SK-N-SH (cell line): ENCODE data around the gene CTNNA3. TPM values are rescaled to one million over a fixed set of nuclear protein-coding genes. Genes with fewer than 3 reads are reported as not detected.

Experiments used
- CTCF ChIA-PET: fragments of 300-600, 350-600 bp; formaldehyde crosslinking; extraction: SDS; loops from one replicate; lab custom pipeline; 2021; lab: Yijun Ruan, JAX
- POLR2A ChIA-PET: fragments of 350-600 bp; sonication (Branson Sonifier 250); formaldehyde crosslinking; extraction: SDS; loops from one replicate; lab custom pipeline; 2020; ENCODE audit warnings: antibody characterized with exemption, inconsistent platforms; lab: Yijun Ruan, JAX
- DNase-seq: peaks from one replicate; pipeline ENCODE4 v3.0.0; 2012
- H2AFZ ChIP-seq: fragments of 200-600 bp; sonication (generic); 2 replicates; pipeline ENCODE4 v1.8.1; 2016; ENCODE audit warnings: antibody characterized with exemption, mild to moderate bottlenecking, low read depth
- H3F3A ChIP-seq: fragments of 200-600 bp; sonication (generic); replicated peaks from 2 replicates; pipeline ENCODE3; 2016; ENCODE audit warnings: antibody characterized with exemption, mild to moderate bottlenecking; ENCODE audit not compliant: insufficient read depth
- H3K27ac ChIP-seq, 2 experiments: fragments of 200-500 bp in 1 of 2; fragments of 200-600 bp in 1 of 2; sonication (Bioruptor generic) in 1 of 2; sonication (generic), shearing (Covaris generic) in 1 of 2; 2 replicates each; pipeline versions ENCODE4 v1.5.1 to v1.6.1; 2014 to 2016; ENCODE audit warnings: low read depth in 2 of 2, inconsistent platforms in 1 of 2, low read length in 1 of 2, mild to moderate bottlenecking in 1 of 2, mixed read lengths in 1 of 2
- H3K27me3 ChIP-seq: fragments of 200-600 bp; sonication (generic), shearing (Covaris generic); 2 replicates; pipeline ENCODE4 v1.6.1; 2016; ENCODE audit warnings: mixed run types; ENCODE audit not compliant: insufficient read depth
- H3K36me3 ChIP-seq, 2 experiments: fragments of 200-500 bp in 1 of 2; fragments of 200-600 bp in 1 of 2; sonication (Bioruptor generic) in 1 of 2; sonication (generic) in 1 of 2; replicated peaks in 1 of 2; 2 replicates each; pipeline versions ENCODE3 to v1.5.1; 2014 to 2016; ENCODE audit warnings: low read length in 1 of 2, mild to moderate bottlenecking in 1 of 2; ENCODE audit not compliant: insufficient read depth in 2 of 2, control insufficient read depth in 1 of 2
- H3K4me1 ChIP-seq, 2 experiments: fragments of 200-500 bp in 1 of 2; fragments of 200-600 bp in 1 of 2; sonication (Bioruptor generic) in 1 of 2; sonication (generic), shearing (Covaris generic) in 1 of 2; 2 replicates each; pipeline versions ENCODE4 v1.5.1 to v1.6.1; 2014 to 2016; ENCODE audit warnings: low read depth in 1 of 2, low read length in 1 of 2, mixed run types in 1 of 2; ENCODE audit not compliant: insufficient read depth in 2 of 2, control insufficient read depth in 1 of 2
- H3K4me2 ChIP-seq: fragments of 200-600 bp; sonication (generic), shearing (Covaris generic); 2 replicates; pipeline ENCODE4 v1.6.1; 2017; ENCODE audit warnings: mixed run types
- H3K4me3 ChIP-seq, 2 experiments: fragments of 200-500 bp in 1 of 2; fragments of 200-600 bp in 1 of 2; sonication (Bioruptor generic) in 1 of 2; sonication (generic), shearing (Covaris generic) in 1 of 2; 2 replicates each; pipeline versions ENCODE4 v1.5.1 to v1.8.1; 2014 to 2016; ENCODE audit warnings: low read depth in 2 of 2, inconsistent platforms in 1 of 2, low read length in 1 of 2, mild to moderate bottlenecking in 1 of 2, mixed read lengths in 1 of 2, moderate library complexity in 1 of 2
- H3K79me2 ChIP-seq: fragments of 200-600 bp; sonication (generic); 2 replicates; pipeline ENCODE4 v1.8.1; 2017; ENCODE audit warnings: mild to moderate bottlenecking; ENCODE audit not compliant: insufficient read depth
- H3K9ac ChIP-seq: fragments of 200-600 bp; sonication (generic); 2 replicates; pipeline ENCODE4 v1.6.1; 2017; ENCODE audit warnings: mixed run types
- H3K9me2 ChIP-seq: fragments of 200-600 bp; sonication (generic); 2 replicates; pipeline ENCODE4 v1.6.1; 2017; ENCODE audit warnings: mixed run types
- H3K9me3 ChIP-seq: fragments of 200-600 bp; sonication (generic); 2 replicates; pipeline ENCODE4 v1.6.1; 2017; ENCODE audit warnings: mixed run types, mild to moderate bottlenecking, moderate library complexity
- H4K20me1 ChIP-seq: fragments of 200-600 bp; sonication (generic); 2 replicates; pipeline ENCODE4 v1.6.1; 2017; ENCODE audit warnings: mild to moderate bottlenecking, mixed run types; ENCODE audit not compliant: insufficient read depth
- CHD2 ChIP-seq: fragments of 150-350 bp; IDR thresholded peaks from 2 replicates; pipeline ENCODE4 v1.6.1; 2018; ENCODE audit warnings: low read length; ENCODE audit not compliant: partially characterized antibody
- ELF1 ChIP-seq: IDR thresholded peaks from 2 replicates; pipeline ENCODE4 v1.4.0; 2012
- EZH2phosphoT487 ChIP-seq: fragments of 200-600 bp; sonication (generic); IDR thresholded peaks from 2 replicates; pipeline ENCODE4 v1.6.1; 2017; ENCODE audit warnings: low read depth, mixed run types, mild to moderate bottlenecking, antibody characterized with exemption, moderate library complexity, borderline replicate concordance
- FOSL2 ChIP-seq: IDR thresholded peaks from 2 replicates; pipeline ENCODE4 v1.4.0; 2012; ENCODE audit warnings: low read depth, mild to moderate bottlenecking, moderate library complexity, borderline replicate concordance
- FOXJ3 ChIP-seq: sonication (generic); formaldehyde crosslinking; IDR thresholded peaks from 2 replicates; pipeline ENCODE4 v1.5.1; 2020; ENCODE audit warnings: mild to moderate bottlenecking, missing genetic modification reagents
- FOXM1 ChIP-seq: IDR thresholded peaks from 2 replicates; pipeline ENCODE4 v1.4.0; 2012; ENCODE audit warnings: low read depth, mild to moderate bottlenecking
- GABPA ChIP-seq: IDR thresholded peaks from 2 replicates; pipeline ENCODE4 v1.4.0; 2012; ENCODE audit warnings: low read depth, mild to moderate bottlenecking
- MAX ChIP-seq: IDR thresholded peaks from 2 replicates; pipeline ENCODE4 v1.4.0; 2012; ENCODE audit warnings: low read depth
- MEF2A ChIP-seq: IDR thresholded peaks from 2 replicates; pipeline ENCODE4 v1.4.0; 2012; ENCODE audit warnings: low read depth, borderline replicate concordance
- NFIC ChIP-seq: IDR thresholded peaks from 2 replicates; pipeline ENCODE4 v1.4.0; 2012; ENCODE audit warnings: borderline replicate concordance
- RAD21 ChIP-seq: IDR thresholded peaks from 2 replicates; pipeline ENCODE4 v1.6.1; 2012; ENCODE audit warnings: mild to moderate bottlenecking, low read length
- SIN3A ChIP-seq: IDR thresholded peaks from 2 replicates; pipeline ENCODE4 v1.6.1; 2012; ENCODE audit warnings: low read depth, mild to moderate bottlenecking, low read length, moderate library complexity, borderline replicate concordance
- TAF1 ChIP-seq: IDR thresholded peaks from 2 replicates; pipeline ENCODE4 v1.6.1; 2012; ENCODE audit warnings: low read depth, mild to moderate bottlenecking, low read length, moderate library complexity, borderline replicate concordance
- TCF12 ChIP-seq: IDR thresholded peaks from 2 replicates; pipeline ENCODE4 v1.4.0; 2012
- TEAD4 ChIP-seq: IDR thresholded peaks from 2 replicates; pipeline ENCODE4 v1.4.0; 2012; ENCODE audit warnings: mild to moderate bottlenecking, borderline replicate concordance; ENCODE audit not compliant: insufficient read depth
- WGBS: methylation state at CpG from one replicate; pipeline ENCODE4 v1.1.6; 2017; ENCODE audit warnings: low lambda C conversion rate; 5-methylcytosine and 5-hydroxymethylcytosine counted together
- polyA plus RNA-seq, 3 experiments: library from polyadenylated mRNA; depleted of rRNA; stranded (reverse); fragments of >200 nt; gene quantifications; 2 replicates each; pipeline ENCODE4 v1.2.3, GENCODE V29; 2012
- TF ChIP-seq, protein P1 (sequence below): fragments of 200-600 bp; sonication (generic); IDR thresholded peaks from 2 replicates; pipeline ENCODE4 v1.6.1; 2017; ENCODE audit warnings: antibody characterized with exemption, mild to moderate bottlenecking, moderate library complexity
- TF ChIP-seq, protein P2 (sequence below): IDR thresholded peaks from 2 replicates; pipeline ENCODE4 v1.6.1; 2012; ENCODE audit warnings: mild to moderate bottlenecking, low read depth, low read length, moderate library complexity

The CTNNA3 gene
- polyA plus RNA-seq, 1 of the 3 experiments (the other 2 are of a cell fraction): not detected

DNA sequence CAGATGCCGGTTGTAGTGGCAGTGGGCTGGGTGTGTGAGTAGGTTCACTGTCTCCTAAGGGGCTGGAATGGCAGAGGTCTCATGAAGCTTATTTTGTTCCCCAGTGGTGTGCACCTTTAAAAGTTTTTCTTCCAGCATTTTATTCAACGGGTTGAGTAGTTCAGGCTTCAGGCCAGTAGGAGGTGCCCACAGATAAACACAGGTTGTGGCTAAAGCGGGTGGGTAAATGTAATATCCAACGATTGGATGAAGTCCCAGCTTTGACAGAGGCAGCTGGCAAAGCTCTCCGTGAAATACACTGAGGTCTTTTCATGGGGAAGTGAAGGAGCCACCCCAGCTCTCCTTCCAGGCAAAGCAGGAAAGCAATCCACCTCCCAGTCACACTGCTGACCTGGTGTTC is 1109.9 kb downstream of the CTNNA3 start:
- CTCF ChIA-PET: interaction anchor here (1.2 to 1.4 kb wide), 2 partner anchors 11 to 21 kb away, joined by 3 read pairs; no protein-coding TSS in a partner anchor
- Histone ChIP-seq H3K4me3 (no peak overlapping the region), H4K20me1 (no peaks in the 10 kb centered on the region), H3K4me2 (no peak overlapping the region), H3K9me3 (no peaks in the 10 kb centered on the region), H3K27ac (no peak overlapping the region), H3K27me3 (no peaks in the 10 kb centered on the region), H3K36me3 (no peaks in the 10 kb centered on the region)
- DNase-seq: no peak
- TF ChIP-seq MAX (no peak), TCF12 (no peak), RAD21 (peak; percentile 26; the same call in 1 of the 2 replicates)
- TF ChIP-seq, protein P1, sequence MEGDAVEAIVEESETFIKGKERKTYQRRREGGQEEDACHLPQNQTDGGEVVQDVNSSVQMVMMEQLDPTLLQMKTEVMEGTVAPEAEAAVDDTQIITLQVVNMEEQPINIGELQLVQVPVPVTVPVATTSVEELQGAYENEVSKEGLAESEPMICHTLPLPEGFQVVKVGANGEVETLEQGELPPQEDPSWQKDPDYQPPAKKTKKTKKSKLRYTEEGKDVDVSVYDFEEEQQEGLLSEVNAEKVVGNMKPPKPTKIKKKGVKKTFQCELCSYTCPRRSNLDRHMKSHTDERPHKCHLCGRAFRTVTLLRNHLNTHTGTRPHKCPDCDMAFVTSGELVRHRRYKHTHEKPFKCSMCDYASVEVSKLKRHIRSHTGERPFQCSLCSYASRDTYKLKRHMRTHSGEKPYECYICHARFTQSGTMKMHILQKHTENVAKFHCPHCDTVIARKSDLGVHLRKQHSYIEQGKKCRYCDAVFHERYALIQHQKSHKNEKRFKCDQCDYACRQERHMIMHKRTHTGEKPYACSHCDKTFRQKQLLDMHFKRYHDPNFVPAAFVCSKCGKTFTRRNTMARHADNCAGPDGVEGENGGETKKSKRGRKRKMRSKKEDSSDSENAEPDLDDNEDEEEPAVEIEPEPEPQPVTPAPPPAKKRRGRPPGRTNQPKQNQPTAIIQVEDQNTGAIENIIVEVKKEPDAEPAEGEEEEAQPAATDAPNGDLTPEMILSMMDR: peak; percentile 50
- TF ChIP-seq, all 33 proteins: peak for 2
- 9% methylated on average over 5 of the region's 5 CpGs for WGBS
- Histone ChIP-seq H3K79me2 (no peaks in the 10 kb centered on the region), H2AFZ (no peak overlapping the region), H3K9ac (no peak overlapping the region), H3F3A (no peaks in the 10 kb centered on the region), H3K9me2 (no peaks in the 10 kb centered on the region), H3K4me1 (no peaks in the 10 kb centered on the region)
- POLR2A ChIA-PET: no interaction called here

- H3K27ac ChIP-seq: no peak overlapping the region
- no peaks in the 10 kb centered on the region for H4K20me1 ChIP-seq
- WGBS: 9% methylated on average over 2 of the region's 2 CpGs
- no peak overlapping the region for H2AFZ ChIP-seq
- CTCF ChIA-PET: interaction anchor here (0.8 to 1.0 kb wide), 2 partner anchors 11 to 20 kb away, joined by 3 read pairs; no protein-coding TSS in a partner anchor
- no peaks in the 10 kb centered on the region for H3K27me3 ChIP-seq
- TF ChIP-seq MEF2A (no peak), ELF1 (no peak), FOXJ3 (no peak), GABPA (no peak)
- TF ChIP-seq, all 33 proteins: peak for 0
- DNase-seq: no peak
- Histone ChIP-seq H3K4me1 (no peaks in the 10 kb centered on the region), H3K9ac (no peak overlapping the region), H3F3A (no peaks in the 10 kb centered on the region), H3K9me3 (no peaks in the 10 kb centered on the region), H3K79me2 (no peaks in the 10 kb centered on the region), H3K4me3 (no peak overlapping the region), H3K36me3 (no peaks in the 10 kb centered on the region), H3K4me2 (no peak overlapping the region), H3K9me2 (no peaks in the 10 kb centered on the region)
- POLR2A ChIA-PET: no interaction called here
Observed at GRCh38 chr10:66575251-66575855, 1120.6 kb downstream of the CTNNA3 start.

DNA sequence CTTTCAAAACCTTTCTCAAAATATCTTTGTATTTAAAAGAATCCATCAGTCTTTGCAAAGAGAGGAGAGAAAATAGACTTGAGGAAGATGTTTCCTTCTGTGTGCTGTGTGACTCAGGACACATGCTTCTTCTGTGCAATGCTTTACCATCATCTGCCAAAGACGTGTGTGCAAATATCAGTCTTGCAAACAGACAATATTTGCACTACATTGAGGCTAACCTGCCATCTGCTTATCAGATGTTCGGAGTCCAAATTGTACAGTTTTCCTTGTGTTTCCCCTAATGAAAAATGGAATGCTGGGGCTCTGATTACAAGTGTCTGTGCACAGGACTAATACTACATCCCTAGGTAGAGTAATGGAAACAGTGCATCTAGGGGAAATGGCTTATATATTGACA is 1123.3 kb downstream of the CTNNA3 start:
- Histone ChIP-seq H2AFZ (no peak overlapping the region), H3K27ac (no peak overlapping the region), H3K9ac (no peak overlapping the region), H4K20me1 (no peaks in the 10 kb centered on the region), H3K27me3 (no peaks in the 10 kb centered on the region), H3K9me2 (no peaks in the 10 kb centered on the region), H3F3A (no peaks in the 10 kb centered on the region), H3K36me3 (no peaks in the 10 kb centered on the region), H3K4me2 (no peak overlapping the region), H3K9me3 (no peaks in the 10 kb centered on the region), H3K4me1 (no peaks in the 10 kb centered on the region), H3K4me3 (no peak overlapping the region), H3K79me2 (no peaks in the 10 kb centered on the region)
- CTCF ChIA-PET: no interaction called here
- DNase-seq: no peak
- 0% methylated on average over 2 of the region's 2 CpGs for WGBS
- POLR2A ChIA-PET: no interaction called here
- TF ChIP-seq FOXJ3 (no peak), FOXM1 (no peak), EZH2phosphoT487 (no peak), TEAD4 (no peak), TAF1 (no peak), SIN3A (no peak), CHD2 (no peak), NFIC (no peak), FOSL2 (no peak)
- TF ChIP-seq, protein P2, sequence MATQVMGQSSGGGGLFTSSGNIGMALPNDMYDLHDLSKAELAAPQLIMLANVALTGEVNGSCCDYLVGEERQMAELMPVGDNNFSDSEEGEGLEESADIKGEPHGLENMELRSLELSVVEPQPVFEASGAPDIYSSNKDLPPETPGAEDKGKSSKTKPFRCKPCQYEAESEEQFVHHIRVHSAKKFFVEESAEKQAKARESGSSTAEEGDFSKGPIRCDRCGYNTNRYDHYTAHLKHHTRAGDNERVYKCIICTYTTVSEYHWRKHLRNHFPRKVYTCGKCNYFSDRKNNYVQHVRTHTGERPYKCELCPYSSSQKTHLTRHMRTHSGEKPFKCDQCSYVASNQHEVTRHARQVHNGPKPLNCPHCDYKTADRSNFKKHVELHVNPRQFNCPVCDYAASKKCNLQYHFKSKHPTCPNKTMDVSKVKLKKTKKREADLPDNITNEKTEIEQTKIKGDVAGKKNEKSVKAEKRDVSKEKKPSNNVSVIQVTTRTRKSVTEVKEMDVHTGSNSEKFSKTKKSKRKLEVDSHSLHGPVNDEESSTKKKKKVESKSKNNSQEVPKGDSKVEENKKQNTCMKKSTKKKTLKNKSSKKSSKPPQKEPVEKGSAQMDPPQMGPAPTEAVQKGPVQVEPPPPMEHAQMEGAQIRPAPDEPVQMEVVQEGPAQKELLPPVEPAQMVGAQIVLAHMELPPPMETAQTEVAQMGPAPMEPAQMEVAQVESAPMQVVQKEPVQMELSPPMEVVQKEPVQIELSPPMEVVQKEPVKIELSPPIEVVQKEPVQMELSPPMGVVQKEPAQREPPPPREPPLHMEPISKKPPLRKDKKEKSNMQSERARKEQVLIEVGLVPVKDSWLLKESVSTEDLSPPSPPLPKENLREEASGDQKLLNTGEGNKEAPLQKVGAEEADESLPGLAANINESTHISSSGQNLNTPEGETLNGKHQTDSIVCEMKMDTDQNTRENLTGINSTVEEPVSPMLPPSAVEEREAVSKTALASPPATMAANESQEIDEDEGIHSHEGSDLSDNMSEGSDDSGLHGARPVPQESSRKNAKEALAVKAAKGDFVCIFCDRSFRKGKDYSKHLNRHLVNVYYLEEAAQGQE: no peak
